H1 (cell line): ENCODE data around the gene KLF18. TPM values are rescaled to one million over a fixed set of nuclear protein-coding genes. Genes with fewer than 3 reads are reported as not detected.

Experiments
- CTBP2 ChIP-seq: IDR thresholded peaks from 2 replicates; pipeline ENCODE4 v1.7.0; 2011; ENCODE audit warnings: borderline replicate concordance, mild to moderate bottlenecking, moderate library complexity, mixed read lengths, low read length; ENCODE audit not compliant: insufficient read depth, insufficient read length
- HDAC6 ChIP-seq: IDR thresholded peaks from one replicate; pipeline ENCODE4 v1.7.1; 2012; ENCODE audit warnings: low read depth, mild to moderate bottlenecking, inconsistent platforms, low read length, moderate library complexity
- NRF1 ChIP-seq: IDR thresholded peaks from 2 replicates; pipeline ENCODE4 v1.6.1; 2011; ENCODE audit warnings: mild to moderate bottlenecking, low read depth, low read length, improper control_type of control experiment
- RAD21 ChIP-seq, 2 experiments: IDR thresholded peaks in 1 of 2; conservative IDR thresholded peaks in 1 of 2; 2 replicates each; pipeline ENCODE4 v1.6.1; 2011; ENCODE audit warnings: low read depth in 2 of 2, low read length in 2 of 2, improper control_type of control experiment in 1 of 2, inconsistent platforms in 1 of 2, mild to moderate bottlenecking in 1 of 2, moderate library complexity in 1 of 2
- RFX5 ChIP-seq: IDR thresholded peaks from 2 replicates; pipeline ENCODE4 v1.6.1; 2011; ENCODE audit warnings: low read depth, low read length, improper control_type of control experiment, borderline replicate concordance
- SIN3A ChIP-seq, 2 experiments: IDR thresholded peaks in 1 of 2; conservative IDR thresholded peaks in 1 of 2; 2 replicates each; pipeline ENCODE4 v1.6.1; 2011 to 2012; ENCODE audit warnings: low read length in 2 of 2, improper control_type of control experiment in 1 of 2, low read depth in 1 of 2, mild to moderate bottlenecking in 1 of 2
- TEAD4 ChIP-seq: IDR thresholded peaks from 2 replicates; pipeline ENCODE4 v1.6.1; 2012; ENCODE audit warnings: low read depth, low read length, inconsistent platforms, mixed read lengths
- polyA plus RNA-seq, 7 experiments: library from polyadenylated mRNA; depleted of rRNA in 3 of 7; stranded (reverse) in 5 of 7; unstranded in 2 of 7; fragments of >200 nt in 5 of 7; fragments of 200-250 nt in 2 of 7; gene quantifications; 1 replicate in 5 of 7; 2 replicates in 1 of 7; 4 replicates in 1 of 7; pipeline versions ENCODE4 v1.2.1 to v1.2.3, GENCODE V29; 2011 to 2013; ENCODE audit warnings: missing spikeins in 2 of 7, mixed read lengths in 2 of 7
- total RNA-seq: library from RNA; stranded (reverse); fragmentation: NEBNext Ultra II Directional; extraction: Animal tissue kit (Norgen Biotek cat#: 25700); gene quantifications from 2 replicates; pipeline ENCODE4 v1.2.1, GENCODE V29; 2021

Gene KLF18
- total and polyA plus RNA-seq, 2 of the 8 experiments (the other 6 are each of a cell fraction or from before 2014, with no cell fraction given), result 0.09 to 0.15 TPM

DNA sequence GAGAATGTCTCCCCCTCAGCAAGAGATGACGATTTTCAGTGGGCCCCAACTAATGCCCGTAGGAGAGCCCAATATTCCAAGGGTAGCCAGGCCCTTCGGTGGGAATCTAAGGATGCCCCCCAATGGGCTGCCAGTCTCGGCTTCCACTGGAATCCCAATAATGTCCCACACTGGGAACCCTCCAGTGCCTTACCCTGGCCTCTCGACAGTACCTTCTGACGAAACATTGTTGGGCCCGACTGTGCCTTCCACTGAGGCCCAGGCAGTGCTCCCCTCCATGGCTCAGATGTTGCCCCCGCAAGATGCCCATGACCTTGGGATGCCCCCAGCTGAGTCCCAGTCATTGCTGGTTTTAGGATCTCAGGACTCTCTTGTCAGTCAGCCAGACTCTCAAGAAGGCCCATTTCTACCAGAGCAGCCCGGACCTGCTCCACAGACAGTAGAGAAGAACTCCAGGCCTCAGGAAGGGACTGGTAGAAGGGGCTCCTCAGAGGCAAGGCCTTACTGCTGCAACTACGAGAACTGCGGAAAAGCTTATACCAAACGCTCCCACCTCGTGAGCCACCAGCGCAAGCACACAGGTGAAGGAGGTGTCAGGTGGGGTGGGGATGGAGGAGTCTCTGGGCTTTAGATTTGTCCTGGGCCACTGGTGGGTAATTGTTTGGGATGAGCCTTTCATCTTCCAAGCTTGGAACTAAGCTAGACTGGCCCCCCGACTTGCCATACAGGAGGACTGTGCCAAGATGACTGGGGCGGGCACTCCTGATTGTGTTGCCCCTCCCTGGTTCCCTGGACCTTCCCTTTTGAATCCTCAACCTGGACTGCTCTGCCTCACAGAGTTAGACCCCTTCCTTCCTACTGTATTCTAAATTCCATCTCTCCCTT, 11.6 kb downstream of the KLF18 start (continued):
- TF ChIP-seq RFX5 (no peak), CTBP2 (no peak), SIN3A (conservative IDR thresholded peaks at IDR 0.05 in 1 of 2, IDR thresholded peaks at IDR 0.05 in 1 of 2; ENCODE audit: low read depth in 1 of 2, low read length in 2 of 2) (no peak), RAD21 (IDR thresholded peaks at IDR 0.05 in 1 of 2, conservative IDR thresholded peaks at IDR 0.05 in 1 of 2; ENCODE audit: low read depth in 2 of 2, low read length in 2 of 2) (no peak), HDAC6 (no peak), TEAD4 (no peak), NRF1 (no peak)
